GM21619 (cell line): ENCODE results near the gene GGT1.
"Not testable (repeated sequence)": the region's sequence is repeated elsewhere in the genome, so short reads cannot be mapped to it uniquely, and the experiment has no call there.

Source experiments
- ATAC-seq: cut with Tn5 transposase; IDR thresholded peaks from one replicate; pipeline ENCODE4 v1.9.1; 2021; ENCODE audit not compliant: unreplicated experiment

The GGT1 gene

GRCh38 chr22:24633231-24634023 lies 30.4 kb downstream of the GGT1 start:
- not testable (repeated sequence) for ATAC-seq

DNA sequence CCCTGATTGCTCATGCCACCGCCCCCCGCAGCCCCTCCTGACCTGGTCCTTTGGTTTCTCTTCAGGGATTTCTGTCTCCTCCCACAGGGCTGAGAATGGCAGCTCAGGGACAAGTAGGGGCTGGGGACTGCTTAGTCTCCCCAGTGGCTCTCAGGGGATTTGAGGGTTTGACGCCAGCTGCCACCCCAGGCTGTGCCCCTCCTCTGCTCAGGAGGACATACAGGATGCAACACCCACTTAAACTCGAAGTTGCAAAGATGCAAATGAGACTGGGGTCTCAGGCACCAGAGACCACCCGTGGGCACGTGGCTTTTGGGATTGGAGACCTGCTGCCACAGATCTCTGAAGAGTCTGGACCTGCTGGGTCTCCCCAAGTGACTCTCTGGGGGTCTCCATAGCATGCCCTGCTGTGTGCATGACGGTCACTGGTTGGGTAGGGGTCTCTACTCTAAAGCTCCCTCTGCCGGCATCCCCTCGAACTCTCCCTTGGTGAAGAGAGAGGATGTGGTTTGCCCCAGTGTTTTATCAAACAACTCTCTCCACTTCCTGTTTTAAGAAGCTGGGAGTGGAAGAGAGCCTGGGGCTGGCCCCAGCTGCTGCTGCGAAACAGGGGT lies 31.9 kb downstream of the GGT1 start:
- not testable (repeated sequence) for ATAC-seq

- not testable (repeated sequence) for ATAC-seq
Observed at GRCh38 chr22:24636513-24636912, 33.5 kb downstream of the GGT1 start.

DNA sequence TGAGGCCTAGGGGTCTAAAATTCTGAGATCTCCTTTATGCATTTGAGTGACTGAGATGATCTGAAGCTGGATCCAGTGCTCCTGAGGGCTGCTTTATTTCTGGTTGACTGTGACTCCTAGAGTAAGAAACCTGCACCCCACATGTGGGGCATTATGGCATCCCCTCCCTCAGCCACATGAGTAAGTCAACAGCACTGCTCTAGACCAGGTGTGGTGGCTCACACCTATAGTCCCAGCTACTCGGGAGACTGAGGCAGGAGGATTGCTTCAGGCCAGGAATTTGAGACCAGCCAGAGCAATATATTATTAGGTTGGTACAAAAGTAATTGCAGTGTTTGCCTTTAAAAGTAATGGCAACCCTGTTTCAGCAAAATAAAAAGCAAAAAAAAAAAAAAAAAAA lies 39.3 kb downstream of the GGT1 start:
- ATAC-seq = not testable (repeated sequence)

DNA sequence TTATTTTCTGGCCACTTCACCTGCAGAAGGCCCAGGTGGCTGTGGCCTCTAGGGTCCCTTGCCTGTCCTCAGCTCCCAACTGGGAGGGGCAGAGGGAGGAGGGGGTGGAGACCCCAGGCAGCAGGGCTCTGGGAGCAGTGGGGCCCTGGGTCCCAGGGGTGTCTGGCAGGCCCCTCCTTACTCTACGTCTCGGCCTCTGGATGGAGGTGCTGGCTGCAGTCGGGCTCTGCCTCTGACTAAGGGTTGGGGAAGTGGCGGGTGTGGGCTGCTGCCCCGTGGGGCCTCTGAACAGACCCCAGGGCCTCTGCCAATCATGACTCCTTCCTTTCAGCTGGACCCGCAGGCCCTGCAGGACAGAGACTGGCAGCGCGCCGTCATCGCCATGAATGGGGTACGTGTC lies 41.4 kb downstream of the GGT1 start:
- ATAC-seq = not testable (repeated sequence)

GRCh38 chr22:24645408-24646399 lies 42.7 kb downstream of the GGT1 start:
- ATAC-seq = not testable (repeated sequence)

DNA sequence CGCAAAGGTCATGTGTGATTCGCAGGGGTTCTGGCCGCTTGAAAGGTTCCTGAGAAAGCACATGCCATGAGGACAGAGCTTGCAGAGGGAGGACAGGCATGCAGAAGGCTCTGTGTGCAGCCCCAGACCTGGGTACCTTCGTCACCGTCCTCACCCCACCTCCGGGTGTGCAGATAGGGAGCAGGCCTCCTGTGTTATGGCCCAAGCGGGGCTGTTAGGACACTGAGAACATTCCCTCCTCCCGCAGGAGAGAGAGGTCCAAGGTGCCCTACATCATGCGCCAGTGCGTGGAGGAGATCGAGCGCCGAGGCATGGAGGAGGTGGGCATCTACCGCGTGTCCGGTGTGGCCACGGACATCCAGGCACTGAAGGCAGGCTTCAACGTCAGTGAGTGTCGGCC lies 43.8 kb downstream of the GGT1 start:
- not testable (repeated sequence) for ATAC-seq

GRCh38 chr22:24649371-24649770 lies 46.4 kb downstream of the GGT1 start:
- not testable (repeated sequence) for ATAC-seq

- not testable (repeated sequence) for ATAC-seq
Observed at GRCh38 chr22:24650884-24651283, 47.9 kb downstream of the GGT1 start.

DNA sequence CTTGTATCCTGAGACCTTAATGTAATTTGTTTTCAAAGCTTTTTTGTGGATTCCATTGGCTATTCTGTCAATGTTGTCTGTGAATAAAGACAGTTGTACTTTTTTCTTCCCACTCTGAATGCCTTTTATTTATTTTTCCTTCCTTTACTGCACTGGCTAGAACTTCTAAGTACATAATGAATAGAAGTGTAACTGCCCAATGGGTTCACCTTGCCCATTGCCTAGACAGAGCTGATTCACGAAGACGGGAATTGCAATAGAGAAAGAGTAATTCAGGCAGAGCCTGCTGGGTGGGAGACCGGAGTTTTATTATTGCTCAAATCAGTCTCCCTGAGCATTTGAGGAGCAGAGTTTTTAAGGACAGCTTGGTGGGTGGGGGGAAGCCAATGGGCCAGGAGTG lies 62.4 kb downstream of the GGT1 start:
- ATAC-seq = not testable (repeated sequence)

DNA sequence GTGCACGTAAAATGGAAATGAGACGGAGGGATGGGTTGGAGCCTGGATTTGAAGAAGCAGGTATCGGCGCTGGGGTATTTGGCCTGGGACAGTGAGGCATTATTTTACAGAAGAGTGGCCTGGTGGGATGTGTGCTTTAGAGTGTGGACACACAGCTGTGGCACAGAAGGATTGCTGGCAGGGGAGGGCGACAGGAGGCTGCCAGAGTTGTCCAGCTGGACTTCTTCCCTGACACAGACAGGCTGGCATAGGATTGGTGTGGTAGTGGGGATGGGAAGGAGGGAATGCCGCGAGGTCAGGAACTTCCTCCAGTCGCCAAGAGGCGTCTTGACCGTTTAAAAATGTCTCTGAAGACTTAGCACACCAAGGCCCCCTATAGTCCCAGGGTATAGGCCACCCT lies 64.9 kb downstream of the GGT1 start:
- ATAC-seq = not testable (repeated sequence)

- ATAC-seq = not testable (repeated sequence)
Observed at GRCh38 chr22:24672532-24672931, 69.5 kb downstream of the GGT1 start.
